GM21786 (cell line): ENCODE results near the gene COP1.
"Not testable (repeated sequence)": the region's sequence is repeated elsewhere in the genome, so short reads cannot be mapped to it uniquely, and the experiment has no call there.

ENCODE experiments used
- ATAC-seq: cut with Tn5 transposase; IDR thresholded peaks from one replicate; pipeline ENCODE4 v1.9.1; 2021; ENCODE audit not compliant: unreplicated experiment

Gene COP1

DNA sequence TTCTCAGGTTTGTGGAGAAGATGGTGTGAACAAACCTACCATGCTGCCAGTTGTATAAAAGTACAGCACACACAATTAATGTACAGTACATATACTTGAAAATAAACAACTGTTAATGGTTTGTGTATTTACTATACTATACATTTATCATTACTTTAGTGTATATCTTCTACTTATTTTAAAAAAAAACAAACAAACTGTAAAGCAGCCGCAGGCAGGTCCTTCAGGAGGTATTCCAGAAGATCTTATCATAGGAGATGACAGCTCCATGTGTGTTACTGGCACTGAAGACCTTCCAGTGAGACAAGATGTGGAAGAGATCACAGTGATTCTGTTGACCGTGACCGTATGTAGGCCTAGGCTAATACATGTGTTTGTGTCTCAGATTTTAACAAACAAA, 155.7 kb downstream of the COP1 start:
- no peak for ATAC-seq

DNA sequence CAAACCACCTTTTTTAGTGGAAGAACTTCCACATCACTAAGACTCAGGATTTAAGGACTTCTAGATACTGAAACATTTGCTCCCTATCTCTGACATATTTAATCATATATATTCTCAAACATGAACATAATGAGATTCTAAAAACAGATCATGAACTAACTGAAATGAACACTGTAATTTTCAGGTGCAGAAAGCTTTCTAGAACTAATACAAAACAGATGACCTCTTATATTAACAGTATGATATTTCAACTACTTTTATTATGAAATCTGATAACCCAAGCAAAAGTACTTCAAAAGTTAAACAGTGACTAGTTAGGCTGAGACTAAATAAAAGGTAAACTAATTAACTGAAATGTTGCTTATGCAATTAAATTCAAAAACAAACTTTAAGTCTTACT, 157.5 kb downstream of the COP1 start:
- no peak for ATAC-seq

DNA sequence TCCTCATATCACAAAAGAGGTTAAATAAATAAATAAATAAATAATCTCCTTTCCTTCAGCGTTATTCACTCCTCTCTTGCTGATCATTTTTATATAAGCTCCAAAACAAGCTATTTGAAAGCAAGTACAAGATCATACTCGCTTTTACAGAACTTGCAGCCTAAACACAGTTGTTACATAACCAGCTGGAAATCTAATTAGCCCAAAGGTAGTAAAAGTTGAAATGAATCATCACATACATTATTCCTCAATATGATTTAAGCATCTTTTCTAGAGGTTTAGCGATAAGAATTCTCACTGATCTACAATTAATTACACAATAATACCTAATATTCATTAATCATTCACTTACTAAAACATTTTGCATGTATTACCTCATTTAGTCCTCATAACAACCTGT, 160.2 kb downstream of the COP1 start:
- ATAC-seq, result no peak

DNA sequence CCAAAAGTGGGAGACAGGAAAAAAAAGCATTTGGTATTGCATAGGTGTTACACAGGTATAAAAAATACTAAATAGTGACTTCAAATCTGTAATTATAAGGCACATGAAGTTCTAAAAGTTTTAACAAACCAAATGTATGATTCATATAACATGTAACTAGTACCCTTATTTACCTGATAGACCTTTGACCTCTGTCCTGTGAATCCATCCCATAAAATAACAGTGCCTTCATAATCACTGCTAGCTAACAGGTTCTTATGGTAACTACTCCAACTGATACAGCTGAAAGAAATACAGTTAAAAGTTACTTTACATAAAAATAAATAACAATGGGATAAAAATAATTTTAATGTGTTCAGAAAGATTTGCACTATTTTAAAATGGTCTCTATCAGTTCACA, 163.5 kb downstream of the COP1 start:
- no peak for ATAC-seq

DNA sequence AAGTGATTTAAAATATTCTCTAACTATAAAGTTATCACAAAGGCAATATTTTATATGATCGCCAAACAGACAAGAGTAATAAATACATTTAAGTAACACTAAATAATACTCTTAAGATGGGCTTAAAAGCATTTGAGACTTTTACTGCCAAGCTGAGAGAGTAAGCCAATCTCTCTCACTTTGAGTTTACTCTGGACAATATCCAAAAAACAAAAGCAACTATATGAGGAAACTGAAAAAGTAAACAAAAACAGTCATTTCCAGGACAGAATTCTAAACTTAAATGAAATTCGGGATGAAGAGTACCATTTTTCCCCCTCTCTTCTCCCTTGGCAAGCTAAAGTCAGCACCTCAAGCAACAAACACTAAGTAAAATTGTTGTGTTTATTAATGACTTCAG, 173.2 kb downstream of the COP1 start:
- ATAC-seq, result no peak

DNA sequence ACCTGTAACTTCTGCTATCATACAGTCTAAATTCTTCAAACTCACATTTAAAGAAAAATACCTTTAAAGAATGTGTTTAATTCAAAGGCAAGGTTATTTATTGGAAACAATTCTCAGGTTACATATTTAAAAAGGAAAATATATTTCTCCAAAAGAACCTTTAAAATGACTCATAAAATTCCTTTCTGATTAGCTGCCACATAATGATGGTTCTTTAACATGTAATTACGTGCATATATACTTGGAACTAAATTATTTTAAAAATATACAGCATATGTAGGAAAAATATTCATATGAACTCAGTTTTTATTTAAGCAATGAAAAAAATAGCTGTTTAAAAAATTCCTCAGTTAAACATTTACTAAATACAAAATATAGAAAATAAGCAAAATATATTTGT, 173.6 kb downstream of the COP1 start:
- no peak for ATAC-seq

DNA sequence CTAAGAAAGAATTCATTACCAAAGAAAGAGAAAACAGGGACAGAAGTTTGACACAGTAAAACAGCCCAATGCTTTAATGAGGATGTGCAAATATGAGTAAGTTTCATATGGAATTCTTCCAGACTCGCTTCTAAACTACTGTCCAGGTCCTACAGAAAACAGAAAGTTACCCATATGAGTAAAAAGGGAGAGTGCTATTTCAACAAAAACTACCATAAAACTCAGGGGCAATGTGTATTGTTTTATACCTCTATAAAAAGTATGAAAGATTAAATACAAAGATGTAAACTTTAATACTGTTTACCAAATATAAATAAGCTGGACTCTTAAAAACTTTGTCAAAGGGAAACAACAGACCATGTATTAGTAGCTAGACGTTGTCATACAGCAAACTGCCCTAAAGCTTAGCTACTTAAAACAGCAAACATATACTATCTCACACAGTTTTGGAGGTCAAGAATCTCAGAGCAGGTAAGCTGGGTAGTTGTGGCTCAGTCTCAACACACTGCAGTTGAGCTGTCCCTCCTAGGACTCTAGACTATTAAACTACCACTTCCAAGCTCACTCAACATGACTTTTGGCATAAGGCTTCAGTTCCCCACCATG, 174.9 kb downstream of the COP1 start:
- no peak for ATAC-seq

DNA sequence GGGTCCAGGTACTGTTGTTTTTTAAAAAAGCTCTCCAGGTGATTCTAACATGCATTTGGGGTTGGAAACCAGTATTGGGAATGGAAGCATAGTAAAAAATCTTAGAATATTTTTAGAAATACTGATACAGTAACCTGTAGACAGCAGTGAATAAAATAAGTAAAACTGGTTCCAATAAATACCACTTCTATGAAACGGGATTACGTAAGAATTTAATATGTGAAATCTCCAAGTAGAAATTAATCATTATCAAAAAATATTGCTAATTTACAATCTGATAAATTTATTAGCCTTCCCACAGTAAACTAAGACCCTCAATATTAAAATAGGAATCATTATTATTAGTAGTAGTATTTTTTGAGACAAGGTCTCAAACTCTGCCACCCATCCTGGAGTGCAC, 177.5 kb downstream of the COP1 start:
- no peak for ATAC-seq

DNA sequence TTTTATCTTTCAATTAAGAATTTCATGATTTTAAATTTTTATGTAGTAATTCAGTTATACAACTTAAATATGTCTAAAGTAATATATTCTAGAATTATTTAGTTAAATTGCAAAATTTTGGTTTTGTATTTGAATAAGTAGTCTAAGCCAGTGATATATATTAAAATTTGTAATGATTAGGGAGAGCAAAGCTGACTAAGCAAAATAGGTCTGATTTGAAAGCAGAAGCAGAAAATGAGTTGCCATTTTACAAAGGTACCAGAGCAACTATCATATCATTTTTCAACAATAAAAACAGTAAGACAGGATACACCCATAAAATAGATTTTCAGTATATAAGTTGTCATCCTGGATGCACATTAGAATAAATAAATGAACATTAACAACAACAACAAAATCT, 177.9 kb downstream of the COP1 start:
- ATAC-seq, result no peak

DNA sequence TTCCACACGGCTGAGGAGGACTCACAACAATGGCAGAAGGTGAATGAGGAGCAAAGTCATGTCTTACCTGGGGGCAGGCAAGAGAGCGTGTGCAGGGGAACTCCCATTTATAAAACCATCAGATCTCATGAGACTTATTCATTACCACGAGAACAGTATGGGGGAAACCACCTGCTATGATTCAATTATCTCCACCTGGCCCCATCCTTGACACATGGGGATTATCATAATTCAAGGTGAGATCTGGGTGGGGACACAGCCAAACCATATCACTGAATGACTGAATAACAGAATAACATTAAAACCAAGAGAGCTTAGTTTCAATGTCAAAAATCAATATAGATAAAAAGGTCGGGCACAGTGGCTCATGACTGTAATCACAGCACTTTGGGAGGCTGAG, 179.2 kb downstream of the COP1 start:
- not testable (repeated sequence) for ATAC-seq

DNA sequence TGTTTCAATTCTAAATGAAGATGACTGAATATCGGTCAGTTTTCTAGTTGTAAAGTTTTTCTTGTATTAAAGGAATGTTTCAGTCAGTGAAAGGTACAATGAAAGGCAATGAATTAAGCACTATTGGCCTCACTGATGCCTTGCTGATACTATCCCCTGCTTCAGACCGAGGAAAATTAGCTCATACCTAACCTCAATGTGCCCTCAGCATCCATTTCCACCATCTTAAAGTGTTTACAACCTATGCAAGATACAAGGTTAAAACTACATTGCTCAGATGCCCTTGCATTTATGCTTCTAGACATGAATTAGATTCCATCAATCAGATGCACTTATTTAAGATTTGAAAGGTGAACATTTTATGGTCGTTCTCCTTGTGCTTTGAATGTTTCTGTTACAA, 184.5 kb downstream of the COP1 start:
- no peak for ATAC-seq

DNA sequence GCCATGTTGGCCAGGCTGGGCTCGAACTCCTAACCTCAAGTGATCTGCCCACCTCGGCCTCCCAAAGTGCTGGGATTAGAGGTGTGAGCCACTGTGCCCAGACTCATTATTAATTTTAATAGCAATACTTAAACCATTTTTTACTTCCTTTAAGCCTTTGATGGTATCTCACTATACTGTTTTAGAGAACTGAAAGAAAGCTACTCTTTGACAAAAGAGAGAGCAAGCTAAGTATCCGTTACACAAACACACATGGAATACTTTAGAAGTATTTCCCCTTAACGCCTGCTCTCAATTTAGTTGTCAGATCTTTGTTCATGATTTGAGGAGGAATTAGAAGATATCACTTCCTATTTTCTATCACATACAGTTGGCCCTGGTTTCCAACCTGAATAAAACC, 189.4 kb downstream of the COP1 start:
- no peak for ATAC-seq

DNA sequence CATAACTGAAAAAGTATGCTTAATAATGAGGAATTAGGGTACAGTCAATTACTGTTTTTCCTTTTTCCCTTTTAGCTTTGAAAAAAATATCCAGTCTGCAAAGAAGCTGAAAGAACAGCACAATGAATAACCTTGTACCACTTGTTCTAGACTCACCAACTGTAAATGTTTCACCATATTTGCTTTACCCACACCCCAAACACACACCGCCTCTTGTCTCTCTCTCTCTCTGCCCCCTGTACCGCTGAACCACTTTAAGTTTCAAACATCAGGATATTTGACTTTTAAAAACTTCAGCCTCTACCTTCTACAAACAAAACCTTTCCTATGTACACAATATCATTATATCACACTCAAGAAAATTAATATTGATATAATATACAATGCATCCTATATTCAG, 197.1 kb downstream of the COP1 start:
- ATAC-seq, result no peak

DNA sequence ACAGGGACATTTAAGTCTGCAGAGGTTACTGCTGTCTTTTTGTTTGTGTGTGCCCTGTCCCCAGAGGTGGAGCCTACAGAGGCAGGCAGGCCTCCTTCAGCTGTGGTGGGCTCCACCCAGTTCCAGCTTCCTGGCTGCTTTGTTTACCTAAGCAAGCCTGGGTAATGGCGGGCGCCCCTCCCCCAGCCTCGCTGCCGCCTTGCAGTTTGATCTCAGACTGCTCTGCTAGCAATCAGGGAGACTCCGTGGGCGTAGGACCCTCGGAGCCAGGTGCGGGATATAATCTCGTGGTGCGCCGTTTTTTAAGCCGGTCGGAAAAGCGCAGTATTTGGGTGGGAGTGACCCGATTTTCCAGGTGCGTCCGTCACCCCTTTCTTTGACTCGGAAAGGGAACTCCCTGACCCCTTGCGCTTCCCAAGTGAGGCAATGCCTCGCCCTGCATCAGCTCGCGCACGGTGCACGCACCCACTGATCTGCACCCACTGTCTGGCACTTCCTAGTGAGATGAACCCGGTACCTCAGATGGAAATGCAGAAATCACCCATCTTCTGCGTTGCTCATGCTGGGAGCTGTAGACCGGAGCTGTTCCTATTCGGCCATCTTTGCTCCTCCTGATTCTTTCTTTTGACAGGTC, 199.2 kb downstream of the COP1 start:
- not testable (repeated sequence) for ATAC-seq

DNA sequence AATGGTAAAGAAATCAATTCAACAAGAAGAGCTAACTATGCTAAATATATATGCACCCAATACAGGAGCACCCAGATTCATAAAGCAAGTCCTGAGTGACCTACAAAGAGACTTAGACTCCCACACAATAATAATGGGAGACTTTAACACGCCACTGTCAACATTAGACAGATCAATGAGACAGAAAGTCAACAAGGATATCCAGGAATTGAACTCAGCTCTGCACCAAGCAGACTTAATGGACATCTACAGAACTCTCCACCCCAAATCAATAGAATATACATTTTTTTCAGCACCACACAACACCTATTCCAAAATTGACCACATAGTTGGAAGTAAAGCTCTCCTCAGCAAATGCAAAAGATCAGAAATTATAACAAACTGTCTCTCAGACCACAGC, 212.4 kb downstream of the COP1 start:
- not testable (repeated sequence) for ATAC-seq

DNA sequence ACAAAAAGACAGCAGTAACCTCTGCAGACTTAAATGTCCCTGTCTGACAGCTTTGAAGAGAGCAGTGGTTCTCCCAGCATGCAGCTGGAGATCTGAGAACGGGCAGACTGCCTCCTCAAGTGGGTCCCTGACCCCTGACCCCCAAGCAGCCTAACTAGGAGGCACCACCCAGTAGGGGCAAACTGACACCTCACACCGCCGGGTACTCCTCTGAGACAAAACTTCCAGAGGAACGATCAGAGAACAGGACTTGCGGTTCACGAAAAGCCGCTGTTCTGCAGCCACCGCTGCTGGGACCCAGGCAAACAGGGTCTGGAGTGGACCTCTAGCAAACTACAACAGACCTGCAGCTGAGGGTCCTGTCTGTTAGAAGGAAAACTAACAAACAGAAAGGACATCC, 214.3 kb downstream of the COP1 start:
- not testable (repeated sequence) for ATAC-seq

DNA sequence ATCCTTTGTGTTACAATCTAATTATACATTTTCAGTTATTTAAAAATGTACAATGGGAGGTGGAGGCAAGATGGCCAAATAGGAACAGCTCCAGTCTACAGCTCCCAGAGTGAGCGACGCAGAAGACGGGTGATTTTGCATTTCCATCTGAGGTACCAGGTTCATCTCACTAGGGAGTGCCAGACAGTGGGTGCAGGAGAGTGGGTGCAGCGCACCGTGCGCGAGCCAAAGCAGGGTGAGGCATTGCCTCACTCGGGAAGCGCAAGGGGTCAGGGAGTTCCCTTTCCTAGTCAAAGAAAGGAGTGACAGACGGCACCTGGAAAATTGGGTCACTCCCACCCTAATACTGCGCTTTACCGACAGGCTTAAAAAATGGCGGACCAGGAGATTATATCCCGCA, 214.9 kb downstream of the COP1 start:
- not testable (repeated sequence) for ATAC-seq

DNA sequence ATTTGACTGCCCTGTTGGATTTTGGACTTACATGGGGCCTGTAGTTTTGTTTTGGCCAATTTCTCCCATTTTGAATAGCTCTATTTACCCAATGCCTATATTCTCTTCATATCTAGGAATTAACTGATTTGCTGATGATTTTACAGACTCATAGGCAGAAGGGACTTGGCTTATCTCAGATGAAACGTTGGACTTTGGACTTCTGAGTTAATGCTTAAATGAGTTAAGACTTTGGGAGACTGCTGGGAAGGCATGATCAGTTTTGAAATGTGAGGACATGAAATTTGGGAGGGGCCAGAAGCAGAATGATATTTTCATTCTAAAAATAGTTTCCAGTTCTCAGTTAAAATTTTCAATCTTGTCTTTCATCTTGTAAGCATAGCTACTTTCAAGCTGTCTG, 222.3 kb downstream of the COP1 start:
- ATAC-seq, result no peak

DNA sequence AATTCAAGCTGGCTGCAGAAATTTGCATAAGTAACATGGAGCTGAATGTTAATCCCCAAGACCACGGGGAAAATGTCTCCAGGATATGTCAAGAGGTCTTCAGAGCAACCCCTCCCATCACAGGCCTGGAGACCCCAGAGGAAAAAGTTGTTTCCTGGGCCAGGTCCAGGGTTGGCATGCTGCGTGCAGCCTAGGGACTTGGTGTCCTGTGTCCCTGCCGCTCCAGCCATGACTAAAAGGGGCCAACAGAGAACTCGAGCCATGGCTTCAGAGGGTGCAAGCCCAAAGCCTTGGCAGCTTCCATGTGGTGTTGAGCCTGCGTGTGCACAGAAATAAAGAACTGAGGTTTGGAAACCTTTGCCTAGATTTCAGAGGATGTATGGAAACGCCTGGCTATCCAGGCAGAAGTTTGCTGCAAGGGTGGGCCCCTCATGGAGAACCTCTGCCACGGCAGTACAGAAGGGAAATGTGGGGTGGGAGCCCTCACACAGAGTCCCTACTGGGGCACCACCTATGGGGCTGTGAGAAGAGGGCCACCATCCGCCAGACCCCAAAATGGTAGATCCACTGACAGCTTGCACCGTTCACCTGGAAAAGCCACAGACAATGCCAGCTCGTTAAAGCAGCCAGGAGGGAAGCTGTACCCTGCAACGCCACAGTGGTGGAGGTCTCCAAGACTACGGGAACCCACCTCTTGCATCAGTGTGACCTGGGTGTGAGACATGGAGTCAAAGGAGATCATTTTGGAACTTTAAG, 222.9 kb downstream of the COP1 start:
- no peak for ATAC-seq

DNA sequence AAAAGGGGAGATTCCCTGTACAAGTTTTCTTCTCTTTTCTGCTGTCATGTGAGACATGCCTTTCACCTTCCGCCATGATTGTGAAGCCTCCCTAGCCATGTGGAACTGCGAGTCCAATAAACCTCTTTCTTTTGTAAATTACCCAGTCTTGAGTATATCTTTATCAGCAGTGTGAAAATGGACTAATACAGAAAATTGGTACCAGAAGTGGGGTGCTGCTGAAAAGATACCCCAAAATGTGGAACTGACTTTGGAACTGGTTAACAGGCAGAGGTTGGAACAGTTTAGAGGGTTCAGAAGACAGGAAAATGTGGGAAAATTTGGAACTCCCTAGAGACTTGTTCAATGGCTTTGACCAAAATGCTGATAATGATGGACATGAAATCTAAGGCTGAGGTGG, 223.7 kb downstream of the COP1 start:
- not testable (repeated sequence) for ATAC-seq

DNA sequence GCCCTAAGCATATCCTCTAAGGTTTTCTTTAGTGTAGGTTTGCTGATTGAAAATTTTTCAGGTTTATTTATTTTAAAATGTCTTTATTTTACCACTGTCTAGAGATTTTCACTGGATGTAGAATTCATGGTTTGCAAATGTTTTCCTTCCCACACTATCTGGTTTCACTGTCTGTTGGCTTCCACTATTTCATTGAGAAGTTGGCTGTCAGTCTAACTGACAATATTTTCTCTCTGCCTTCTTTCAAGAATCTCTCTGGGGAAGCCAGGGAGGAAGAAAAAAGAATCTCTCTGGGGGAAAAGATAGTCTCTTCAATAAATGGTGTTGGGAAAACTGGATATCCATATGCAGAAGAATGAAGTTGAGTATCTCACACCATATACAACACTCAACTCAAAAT, 226.0 kb downstream of the COP1 start:
- ATAC-seq, result no peak

DNA sequence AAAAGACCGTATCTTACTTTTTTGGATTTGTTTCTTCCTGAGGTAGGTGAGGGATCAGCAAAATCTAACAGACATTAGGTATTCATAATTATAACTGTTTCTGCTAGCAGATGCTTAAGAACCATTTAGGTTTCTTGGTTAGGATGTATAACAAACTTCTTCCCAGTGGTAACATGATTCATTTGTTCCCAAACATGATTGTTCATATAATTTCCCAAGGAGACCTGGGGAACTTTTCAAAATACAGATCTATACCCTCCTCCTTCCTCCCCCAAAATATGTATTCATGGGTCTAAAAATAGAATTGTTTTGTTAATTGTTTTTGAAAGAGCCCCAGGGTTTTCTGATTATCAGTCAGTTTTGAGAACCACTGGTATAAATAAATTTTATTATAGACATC, 228.2 kb downstream of the COP1 start:
- ATAC-seq, result no peak

DNA sequence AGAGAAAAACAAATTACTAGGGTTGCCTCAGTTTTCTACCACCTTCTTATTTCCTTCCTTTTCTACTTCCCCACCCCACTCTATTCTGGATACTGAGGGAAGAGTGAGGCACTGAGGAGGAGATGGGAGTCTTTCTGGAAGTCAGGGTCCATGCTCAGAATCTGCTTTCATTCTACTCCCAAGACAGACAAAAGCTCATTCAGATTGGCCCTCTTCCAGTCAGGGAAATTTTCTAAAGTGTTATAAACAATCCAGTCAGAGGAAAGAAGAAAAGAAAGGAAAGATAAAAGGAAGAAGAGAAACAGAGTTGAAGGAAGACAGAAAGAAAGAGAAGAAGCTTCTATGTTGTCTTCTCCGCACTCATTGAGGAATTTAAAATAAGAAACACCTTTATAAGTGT, 228.6 kb downstream of the COP1 start:
- no peak for ATAC-seq
